22Rv1 (cell line): ENCODE measurements around the gene TLR2.

ENCODE experiments used
- H3K27ac ChIP-seq: fragments of 450-650 bp; 2 replicates; pipeline ENCODE4 v1.5.1; 2017
- CTCF ChIP-seq: fragments of 450-650 bp; IDR thresholded peaks from 2 replicates; pipeline ENCODE4 v1.5.1; 2017; ENCODE audit warnings: mild to moderate bottlenecking
- ZFX ChIP-seq: fragments of 450-650 bp; IDR thresholded peaks from 2 replicates; pipeline ENCODE4 v1.6.1; 2017; ENCODE audit warnings: antibody characterized with exemption, borderline replicate concordance

The TLR2 gene

GRCh38 chr4:153679486-153679885 lies 4.6 kb upstream of the TLR2 start:
- H3K27ac ChIP-seq: no peak overlapping the region
- TF ChIP-seq ZFX (no peak), CTCF (no peak)

GRCh38 chr4:153683763-153684181 lies 308 bp upstream of the TLR2 start:
- H3K27ac ChIP-seq: no peak overlapping the region
- TF ChIP-seq CTCF (no peak), ZFX (no peak)

- TF ChIP-seq CTCF (no peak), ZFX (no peak)
- no peak overlapping the region for H3K27ac ChIP-seq
Observed at GRCh38 chr4:153684971-153685371, 891 bp downstream of the TLR2 start.

- no peak overlapping the region for H3K27ac ChIP-seq
- TF ChIP-seq ZFX (no peak), CTCF (no peak)
Observed at GRCh38 chr4:153704522-153704921, 20.4 kb downstream of the TLR2 start.

- TF ChIP-seq ZFX: no peak
- TF ChIP-seq CTCF: no peak
- H3K27ac ChIP-seq: no peak overlapping the region
Observed at GRCh38 chr4:153705743-153706468, 21.8 kb downstream of the TLR2 start.

GRCh38 chr4:153706519-153706918 lies 22.4 kb downstream of the TLR2 start:
- no peak overlapping the region for H3K27ac ChIP-seq
- TF ChIP-seq CTCF: no peak
- TF ChIP-seq ZFX: no peak

- TF ChIP-seq CTCF (no peak), ZFX (no peak)
- H3K27ac ChIP-seq: no peak overlapping the region
Observed at GRCh38 chr4:153710681-153711080, 26.6 kb downstream of the TLR2 start.
